Adrenal gland (tissue), 12 donors: Measurements from ENCODE around the gene TLK1. TPM values are rescaled to one million over a fixed set of nuclear protein-coding genes. Genes with fewer than 3 reads are reported as not detected.

ENCODE experiments used
- DNase-seq, 7 donors: peaks; one replicate each; pipeline ENCODE4 v3.0.0-alpha.2; 2019 to 2020
- H3K27ac ChIP-seq, 5 donors: fragments of 200-600 bp; sonication (generic) in 4 of 5; 1 replicate in 3 of 5; 2 replicates in 2 of 5; pipeline versions ENCODE4 v1.5.1 to v1.8.0; 2016 to 2020; ENCODE audit warnings: mild to moderate bottlenecking in 1 of 5
- H3K27me3 ChIP-seq: fragments of 200-600 bp; 2 replicates; pipeline ENCODE4 v1.8.0; 2021
- H3K36me3 ChIP-seq, 2 donors: fragments of 200-600 bp; replicated peaks in 1 of 2; 1 replicate in 1 of 2; 2 replicates in 1 of 2; pipeline versions ENCODE4 v1.5.1 to v1.8.0; 2018 to 2022
- H3K4me1 ChIP-seq, 2 donors: fragments of 200-600 bp; replicated peaks in 1 of 2; 1 replicate in 1 of 2; 2 replicates in 1 of 2; pipeline versions ENCODE4 v1.5.1 to v1.8.0; 2018 to 2021
- H3K4me3 ChIP-seq, 4 donors: fragments of 200-600 bp; sonication (generic) in 3 of 4; one replicate each; pipeline ENCODE4 v1.5.1; 2016 to 2018
- H3K9me3 ChIP-seq, 3 donors: fragments of 200-600 bp; sonication (generic) in 1 of 3; replicated peaks in 1 of 3; 1 replicate in 2 of 3; 2 replicates in 1 of 3; pipeline versions ENCODE4 v1.5.1 to v1.8.0; 2016 to 2021
- POLR2A ChIP-seq, 2 donors: fragments of 450-650 bp; IDR thresholded peaks; one replicate each; pipeline ENCODE4 v1.6.1; 2017; ENCODE audit warnings: antibody characterized with exemption in 2 of 2, mild to moderate bottlenecking in 2 of 2, moderate library complexity in 1 of 2
- WGBS, 4 donors: extraction: QIAGEN DNeasy Blood & Tissue Kit in 2 of 4; methylation state at CpG; one replicate each; pipeline versions ENCODE4 v1.1.5 to v1.1.7; 2013 to 2017; 5-methylcytosine and 5-hydroxymethylcytosine counted together
- intact Hi-C, 2 donors: fragments of 100-400 bp; cut with DNase I; formaldehyde crosslinking; loops; one replicate each; pipeline versions ENCODE4 v1.14.1 to v1.15.0; 2022 to 2023
- polyA plus RNA-seq, 3 donors: library from polyadenylated mRNA; stranded (reverse); fragments of 200-250 nt in 2 of 3; fragments of 350-450 nt in 1 of 3; fragmentation: Illumina TruSeq in 1 of 3; extraction: RNeasy Lipid Tissue Mini Kit (QIAGEN cat#74804) in 1 of 3; gene quantifications; one replicate each; pipeline ENCODE4 v1.2.3, GENCODE V29; 2013 to 2014
- total RNA-seq, 9 donors: library from RNA; depleted of rRNA in 4 of 9; stranded (reverse); fragments of >200 nt in 4 of 9; fragments of 120-200 nt in 1 of 9; fragmentation: NEBNext Ultra II Directional in 1 of 9; extraction: Animal tissue kit (Norgen Biotek cat#: 25700) in 1 of 9; gene quantifications; one replicate each; pipeline versions ENCODE4 v1.1.0 to v1.2.4, GENCODE V29; 2013 to 2023
- TF ChIP-seq, protein P1 (sequence below), 6 experiments: fragments of 450-650 bp in 4 of 6; fragments of 200-600 bp in 2 of 6; sonication (generic) in 1 of 6; IDR thresholded peaks; 1 replicate in 5 of 6; 2 replicates in 1 of 6; pipeline versions ENCODE4 v1.5.1 to v1.8.0; 2016 to 2021; ENCODE audit warnings: antibody characterized with exemption in 6 of 6, mild to moderate bottlenecking in 2 of 6, moderate library complexity in 1 of 6
- donor health status: healthy with polysubstance abuse.
- donor health status: Bipolar disorder and iron deficiency.
- donor health status: DM: yes; HTN: yes; CAD: no.
- donor health status: DM: no; HTN: no; CAD: no.
- donor health status: DM: no; HTN: no; CAD: no.
- donor health status: DM: yes; HTN: yes; CAD: no.

Gene TLK1
- total and polyA plus RNA-seq, 12 donors = 16.5 to 84.0 (median 47.3) TPM

DNA sequence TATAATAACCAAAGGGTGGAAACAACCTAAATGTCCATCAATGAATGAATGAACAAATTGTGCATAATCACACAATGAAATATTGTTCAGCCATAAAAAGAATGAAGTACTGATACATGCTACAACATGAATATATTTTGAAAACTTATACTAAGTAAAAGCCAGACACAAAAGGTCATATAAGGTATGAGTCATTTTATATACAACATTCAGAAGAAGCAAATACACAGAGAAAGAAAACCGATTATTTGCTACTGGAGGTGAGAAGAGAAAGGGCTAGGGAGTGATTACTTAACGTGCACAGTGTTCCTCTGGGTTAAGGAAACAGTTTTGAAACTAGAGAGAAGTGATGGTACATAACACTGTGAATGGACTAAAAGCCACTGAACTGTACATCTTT is 126.4 kb downstream of the TLK1 start:
- TF ChIP-seq POLR2A (IDR thresholded peaks at IDR 0.05) = no peak
- TF ChIP-seq, protein P1, sequence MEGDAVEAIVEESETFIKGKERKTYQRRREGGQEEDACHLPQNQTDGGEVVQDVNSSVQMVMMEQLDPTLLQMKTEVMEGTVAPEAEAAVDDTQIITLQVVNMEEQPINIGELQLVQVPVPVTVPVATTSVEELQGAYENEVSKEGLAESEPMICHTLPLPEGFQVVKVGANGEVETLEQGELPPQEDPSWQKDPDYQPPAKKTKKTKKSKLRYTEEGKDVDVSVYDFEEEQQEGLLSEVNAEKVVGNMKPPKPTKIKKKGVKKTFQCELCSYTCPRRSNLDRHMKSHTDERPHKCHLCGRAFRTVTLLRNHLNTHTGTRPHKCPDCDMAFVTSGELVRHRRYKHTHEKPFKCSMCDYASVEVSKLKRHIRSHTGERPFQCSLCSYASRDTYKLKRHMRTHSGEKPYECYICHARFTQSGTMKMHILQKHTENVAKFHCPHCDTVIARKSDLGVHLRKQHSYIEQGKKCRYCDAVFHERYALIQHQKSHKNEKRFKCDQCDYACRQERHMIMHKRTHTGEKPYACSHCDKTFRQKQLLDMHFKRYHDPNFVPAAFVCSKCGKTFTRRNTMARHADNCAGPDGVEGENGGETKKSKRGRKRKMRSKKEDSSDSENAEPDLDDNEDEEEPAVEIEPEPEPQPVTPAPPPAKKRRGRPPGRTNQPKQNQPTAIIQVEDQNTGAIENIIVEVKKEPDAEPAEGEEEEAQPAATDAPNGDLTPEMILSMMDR (IDR thresholded peaks at IDR 0.05) = no peak
- no peak overlapping the region for H3K4me3 ChIP-seq
- no peak for DNase-seq
- WGBS, 4 donors = 31 to 38% (median 35%) methylated on average over 2 of the region's 2 CpGs
- no peak overlapping the region for H3K27ac ChIP-seq
- no peaks in the 10 kb centered on the region for H3K9me3 ChIP-seq
- no peaks in the 10 kb centered on the region for H3K4me1 ChIP-seq
- no peaks in the 10 kb centered on the region for H3K36me3 ChIP-seq
- intact Hi-C loops = no loop called here
- H3K27me3 ChIP-seq = no peaks in the 10 kb centered on the region

DNA sequence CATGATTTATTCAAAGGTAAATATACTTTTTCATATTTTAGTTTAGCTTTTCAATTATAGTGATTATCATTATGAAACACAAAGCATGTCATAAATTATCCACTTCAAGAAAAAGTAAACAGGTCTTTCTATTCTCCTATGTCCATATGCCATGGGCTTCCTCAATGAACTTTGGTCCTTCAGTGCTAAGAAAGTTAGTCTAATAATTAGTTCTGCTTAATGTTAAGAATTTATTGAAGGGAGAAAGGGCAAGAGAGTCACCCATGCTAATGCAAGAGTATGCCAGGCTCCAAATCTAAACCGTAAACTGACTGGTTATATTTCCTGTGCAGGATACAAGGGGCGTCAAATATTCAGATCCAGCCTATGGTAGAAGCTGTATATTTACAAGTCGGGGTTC is 135.5 kb downstream of the TLK1 start:
- peaks cover 0 to 14% of the 10 kb centered on the region in 2 donors for H3K36me3 ChIP-seq
- no peak for DNase-seq
- H3K27ac ChIP-seq = peak overlapping the region in 2 of 5 donors; percentile 13 to 24
- H3K27me3 ChIP-seq = no peaks in the 10 kb centered on the region
- no peak overlapping the region for H3K4me3 ChIP-seq
- 43 to 66% (median 57%) methylated on average over 3 of the region's 3 CpGs for WGBS, 4 donors
- TF ChIP-seq, protein P1 (IDR thresholded peaks at IDR 0.05) = no peak
- TF ChIP-seq POLR2A (IDR thresholded peaks at IDR 0.05) = no peak
- H3K4me1 ChIP-seq = peaks cover 0 to 12% of the 10 kb centered on the region in 2 donors
- intact Hi-C loops = no loop called here
- no peaks in the 10 kb centered on the region for H3K9me3 ChIP-seq

DNA sequence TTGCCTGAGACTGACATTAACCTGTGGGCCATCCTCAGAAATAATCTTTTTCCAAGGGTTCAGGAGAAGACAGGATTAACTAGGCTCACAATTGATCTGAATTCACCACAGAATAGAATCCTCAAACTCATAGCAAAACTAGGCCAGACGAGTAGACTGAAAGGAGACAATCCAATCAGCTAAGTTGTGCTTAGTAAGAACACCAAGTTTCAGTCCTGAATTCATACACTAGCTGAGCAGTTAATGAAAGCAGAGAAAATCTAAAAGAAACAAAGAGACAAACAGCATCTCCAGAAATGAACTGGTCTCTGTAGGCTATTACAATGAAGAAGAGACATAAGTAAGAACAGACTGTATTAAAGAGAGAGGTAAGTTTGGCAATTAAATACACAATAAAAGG is 142.2 kb downstream of the TLK1 start:
- no peaks in the 10 kb centered on the region for H3K4me1 ChIP-seq
- 80 to 100% (median 96%) methylated on average over 1 of the region's 1 CpG for WGBS, 4 donors
- H3K36me3 ChIP-seq = peaks cover 0 to 19% of the 10 kb centered on the region in 2 donors
- no peaks in the 10 kb centered on the region for H3K27me3 ChIP-seq
- no peak overlapping the region for H3K27ac ChIP-seq
- TF ChIP-seq, protein P1 (IDR thresholded peaks at IDR 0.05) = no peak
- no peak for TF ChIP-seq POLR2A (IDR thresholded peaks at IDR 0.05)
- H3K4me3 ChIP-seq = no peak overlapping the region
- DNase-seq = no peak
- no peaks in the 10 kb centered on the region for H3K9me3 ChIP-seq
- intact Hi-C loops = no loop called here

DNA sequence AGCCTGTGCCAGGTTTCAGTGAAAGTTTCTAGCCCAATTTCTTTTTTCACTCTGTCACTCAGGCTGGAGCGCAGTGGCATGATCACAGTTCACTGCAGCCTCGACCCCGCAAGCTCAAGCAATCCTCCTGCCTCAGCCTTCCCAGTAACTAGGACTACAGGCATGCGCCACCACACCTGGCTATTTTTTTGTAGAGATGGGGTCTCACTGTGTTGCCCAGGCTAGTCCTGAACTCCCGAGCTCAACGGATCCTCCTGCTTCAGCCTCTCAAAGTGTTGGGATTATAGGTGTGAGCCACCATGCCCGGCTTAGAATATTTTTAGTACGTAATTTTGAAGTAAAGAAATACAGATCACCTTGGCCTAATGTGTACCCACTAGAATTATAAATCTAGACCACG is 144.6 kb downstream of the TLK1 start:
- intact Hi-C loops = no loop called here
- peaks cover 0 to 16% of the 10 kb centered on the region in 2 donors for H3K36me3 ChIP-seq
- no peak overlapping the region for H3K4me3 ChIP-seq
- TF ChIP-seq POLR2A (IDR thresholded peaks at IDR 0.05) = no peak
- TF ChIP-seq, protein P1 (IDR thresholded peaks at IDR 0.05) = no peak
- H3K9me3 ChIP-seq = no peaks in the 10 kb centered on the region
- WGBS, 4 donors = 93 to 99% (median 97%) methylated on average over 9 of the region's 9 CpGs
- no peaks in the 10 kb centered on the region for H3K4me1 ChIP-seq
- no peaks in the 10 kb centered on the region for H3K27me3 ChIP-seq
- H3K27ac ChIP-seq = no peak overlapping the region
- DNase-seq = no peak
